H9 (cell line): ENCODE measurements around the gene TCIRG1. TPM values are rescaled to one million over a fixed set of nuclear protein-coding genes. Genes with fewer than 3 reads are reported as not detected.

Experiments
- DNase-seq: peaks from one replicate; pipeline ENCODE4 v3.0.0-alpha.2; 2017
- H2AFZ ChIP-seq: one replicate; pipeline ENCODE4 v1.6.1; 2013; ENCODE audit warnings: mild to moderate bottlenecking, low read length, control low read depth, moderate library complexity
- H2AK5ac ChIP-seq: 2 replicates; pipeline ENCODE4 v1.6.1; 2013; ENCODE audit warnings: low read length, control low read depth, mixed read lengths; ENCODE audit not compliant: insufficient read length
- H2BK120ac ChIP-seq: one replicate; pipeline ENCODE4 v1.6.1; 2013; ENCODE audit warnings: low read depth, mild to moderate bottlenecking, low read length, control low read depth, inconsistent platforms; ENCODE audit not compliant: poor library complexity, severe bottlenecking
- H2BK12ac ChIP-seq: 2 replicates; pipeline ENCODE4 v1.6.1; 2013; ENCODE audit warnings: low read length, control low read depth, mixed read lengths, low read depth; ENCODE audit not compliant: insufficient read length
- H2BK15ac ChIP-seq: 2 replicates; pipeline ENCODE4 v1.6.1; 2013; ENCODE audit warnings: low read depth, low read length, control low read depth
- H2BK20ac ChIP-seq: one replicate; pipeline ENCODE4 v1.6.1; 2013; ENCODE audit warnings: low read depth, mild to moderate bottlenecking, low read length, control low read depth, inconsistent platforms; ENCODE audit not compliant: poor library complexity, severe bottlenecking
- H2BK5ac ChIP-seq: 2 replicates; pipeline ENCODE4 v1.6.1; 2013; ENCODE audit warnings: low read length, control low read depth, mixed read lengths; ENCODE audit not compliant: insufficient read length
- H3K14ac ChIP-seq: 2 replicates; pipeline ENCODE4 v1.6.1; 2013; ENCODE audit warnings: low read length, control low read depth; ENCODE audit not compliant: insufficient read depth
- H3K18ac ChIP-seq: 2 replicates; pipeline ENCODE4 v1.6.1; 2013; ENCODE audit warnings: low read depth, mild to moderate bottlenecking, mixed read lengths, low read length, control low read depth; ENCODE audit not compliant: insufficient read length
- H3K23ac ChIP-seq: 2 replicates; pipeline ENCODE4 v1.6.1; 2013; ENCODE audit warnings: low read length, control low read depth, mixed read lengths, low read depth; ENCODE audit not compliant: insufficient read length
- H3K23me2 ChIP-seq: 2 replicates; pipeline ENCODE4 v1.6.1; 2013; ENCODE audit warnings: low read depth, mild to moderate bottlenecking, mixed read lengths, low read length, control low read depth; ENCODE audit not compliant: insufficient read length, poor library complexity, severe bottlenecking
- H3K27ac ChIP-seq: 2 replicates; pipeline ENCODE4 v1.5.1; 2013; ENCODE audit warnings: low read length, control low read depth, mixed read lengths, low read depth; ENCODE audit not compliant: insufficient read length
- H3K27me3 ChIP-seq: 2 replicates; pipeline ENCODE4 v1.6.1; 2013; ENCODE audit warnings: low read length, control low read depth, inconsistent platforms; ENCODE audit not compliant: insufficient read depth
- H3K4ac ChIP-seq: 2 replicates; pipeline ENCODE4 v1.6.1; 2013; ENCODE audit warnings: low read depth, mild to moderate bottlenecking, control low read depth, inconsistent platforms, low read length, moderate library complexity
- H3K4me1 ChIP-seq: 2 replicates; pipeline ENCODE4 v1.6.1; 2013; ENCODE audit warnings: low read length, control low read depth, inconsistent platforms; ENCODE audit not compliant: insufficient read depth
- H3K4me2 ChIP-seq: 2 replicates; pipeline ENCODE4 v1.6.1; 2013; ENCODE audit warnings: low read length, control low read depth, mixed read lengths; ENCODE audit not compliant: insufficient read length, insufficient read depth
- H3K56ac ChIP-seq: 2 replicates; pipeline ENCODE4 v1.6.1; 2013; ENCODE audit warnings: low read depth, mild to moderate bottlenecking, mixed read lengths, low read length, control low read depth; ENCODE audit not compliant: insufficient read length
- H3K79me1 ChIP-seq: 2 replicates; pipeline ENCODE4 v1.6.1; 2013; ENCODE audit warnings: low read depth, mild to moderate bottlenecking, moderate library complexity, low read length, control low read depth, inconsistent platforms; ENCODE audit not compliant: insufficient read depth, poor library complexity, severe bottlenecking
- H3K79me2 ChIP-seq: 2 replicates; pipeline ENCODE4 v1.6.1; 2013; ENCODE audit warnings: low read length, control low read depth, inconsistent platforms; ENCODE audit not compliant: insufficient read depth
- H3K9ac ChIP-seq: 2 replicates; pipeline ENCODE4 v1.6.1; 2013; ENCODE audit warnings: low read length, control low read depth, mixed read lengths; ENCODE audit not compliant: insufficient read length; ENCODE audit errors: extremely low read depth
- H3K9me3 ChIP-seq: one replicate; pipeline ENCODE4 v1.6.1; 2013; ENCODE audit warnings: low read depth, low read length, inconsistent platforms; ENCODE audit not compliant: control insufficient read depth
- H3T11ph ChIP-seq: one replicate; pipeline ENCODE4 v1.6.1; 2013; ENCODE audit warnings: mild to moderate bottlenecking, low read length, control low read depth, inconsistent platforms
- H4K20me1 ChIP-seq: one replicate; pipeline ENCODE4 v1.6.1; 2013; ENCODE audit not compliant: control insufficient read depth, insufficient read length, insufficient read depth
- H4K5ac ChIP-seq: 2 replicates; pipeline ENCODE4 v1.6.1; 2013; ENCODE audit warnings: low read depth, mild to moderate bottlenecking, mixed read lengths, low read length, control low read depth; ENCODE audit not compliant: insufficient read length
- H4K8ac ChIP-seq: replicated peaks from 2 replicates; pipeline ENCODE4 v1.6.1; 2013; ENCODE audit warnings: low read length, control low read depth, mixed read lengths, low read depth; ENCODE audit not compliant: insufficient read length
- H4K91ac ChIP-seq: 2 replicates; pipeline ENCODE4 v1.6.1; 2013; ENCODE audit warnings: low read depth, mild to moderate bottlenecking, moderate library complexity, mixed read lengths, low read length, control low read depth; ENCODE audit not compliant: insufficient read length
- H3K27ac Mint-ChIP-seq, 3 experiments: 2 replicates in 2 of 3; 3 replicates in 1 of 3; pipeline ENCODE4 v1.8.0; 2020 to 2021; ENCODE audit warnings: mixed read lengths in 3 of 3, mild to moderate bottlenecking in 1 of 3, moderate library complexity in 1 of 3
- H3K27me3 Mint-ChIP-seq: 2 replicates; pipeline ENCODE4 v1.8.0; 2021; ENCODE audit warnings: low read depth, mild to moderate bottlenecking, moderate library complexity, mixed read lengths
- H3K36me3 Mint-ChIP-seq, 3 experiments: 2 replicates in 2 of 3; 3 replicates in 1 of 3; pipeline ENCODE4 v1.8.0; 2020 to 2021; ENCODE audit warnings: low read depth in 3 of 3, mixed read lengths in 3 of 3; ENCODE audit not compliant: insufficient read depth in 1 of 3
- H3K4me1 Mint-ChIP-seq, 2 experiments: 2 replicates each; pipeline ENCODE4 v1.8.0; 2020; ENCODE audit warnings: mixed read lengths in 2 of 2
- H3K4me3 Mint-ChIP-seq, 2 experiments: 2 replicates in 1 of 2; 3 replicates in 1 of 2; pipeline ENCODE4 v1.8.0; 2020 to 2021; ENCODE audit warnings: mild to moderate bottlenecking in 2 of 2, mixed read lengths in 2 of 2, moderate library complexity in 1 of 2
- H3K9me3 Mint-ChIP-seq, 2 experiments: 2 replicates in 1 of 2; 3 replicates in 1 of 2; pipeline ENCODE4 v1.8.0; 2020; ENCODE audit warnings: mild to moderate bottlenecking in 2 of 2, mixed read lengths in 2 of 2, moderate library complexity in 1 of 2
- CTCF ChIP-seq: fragments of 200-600 bp; sonication (generic); conservative IDR thresholded peaks from 3 replicates; pipeline ENCODE4 v1.8.0; 2021; ENCODE audit warnings: antibody characterized with exemption, mild to moderate bottlenecking
- WGBS: extraction: QIAGEN DNeasy Blood & Tissue Kit; methylation state at CpG from one replicate; pipeline ENCODE4 v1.1.7; 2013; ENCODE audit warnings: missing lambda C conversion rate, low lambda C conversion rate, mixed read lengths; ENCODE audit not compliant: insufficient read length; ENCODE audit errors: extremely low coverage; 5-methylcytosine and 5-hydroxymethylcytosine counted together
- total RNA-seq: library from RNA; stranded (reverse); gene quantifications from 2 replicates; pipeline ENCODE4 v1.2.1, GENCODE V29; 2021

TCIRG1 gene
- total RNA-seq, 1 experiment from 2014 or later, result 24.4 TPM

- no peak overlapping the region for H3K4me3 Mint-ChIP-seq
- Histone ChIP-seq H3K23me2 (no peaks in the 10 kb centered on the region), H3K9ac (no peak overlapping the region), H3K56ac (no peak overlapping the region), H2BK5ac (no peak overlapping the region), H3K27ac (no peak overlapping the region), H4K20me1 (no peaks in the 10 kb centered on the region), H3K4me1 (no peaks in the 10 kb centered on the region), H2BK12ac (no peak overlapping the region), H3K27me3 (no peaks in the 10 kb centered on the region), H3K14ac (no peak overlapping the region), H2AFZ (no peak overlapping the region), H2AK5ac (no peak overlapping the region), H4K5ac (no peak overlapping the region), H2BK15ac (no peak overlapping the region), H2BK20ac (no peak overlapping the region), H4K8ac (no peak overlapping the region), H3K79me2 (peaks cover 7% of the 10 kb centered on the region), H3K4ac (no peak overlapping the region), H3K23ac (no peak overlapping the region), H4K91ac (no peak overlapping the region), H3K79me1 (peaks cover 7% of the 10 kb centered on the region), H3K9me3 (no peaks in the 10 kb centered on the region), H3K18ac (no peak overlapping the region), H2BK120ac (no peak overlapping the region), H3K4me2 (no peak overlapping the region), H3T11ph (no peak overlapping the region)
- H3K27me3 Mint-ChIP-seq, result no peaks in the 10 kb centered on the region
- DNase-seq, result no peak
- no peaks in the 10 kb centered on the region for H3K9me3 Mint-ChIP-seq
- no peaks in the 10 kb centered on the region for H3K4me1 Mint-ChIP-seq
- peak overlapping the region in 2 of 3 experiments; percentile 36 to 91; a peak in 1 of 7 replicates for H3K27ac Mint-ChIP-seq
- TF ChIP-seq CTCF, result no peak
- WGBS, result no CpG with 5 or more reads among the region's 9 CpGs
- H3K36me3 Mint-ChIP-seq, result peaks cover 17 to 40% (median 36%) of the 10 kb centered on the region in 3 experiments
Observed at GRCh38 chr11:68081691-68082090, 42.9 kb downstream of the TCIRG1 start.
